Activated CD4-positive, alpha-beta T cell treated with anti-CD3 and anti-CD28 coated beads, Interleukin-2, Interleukin-6, amounts not matched to agents 100 ng/mL and 50 ng/mL, durations not matched to agents 16 hours and 8 hours (primary cell): ENCODE measurements around the gene ADGRA1.

Experiments
- DNase-seq: peaks from one replicate; pipeline ENCODE4 v3.0.0-alpha.2; 2020

The ADGRA1 gene

DNA sequence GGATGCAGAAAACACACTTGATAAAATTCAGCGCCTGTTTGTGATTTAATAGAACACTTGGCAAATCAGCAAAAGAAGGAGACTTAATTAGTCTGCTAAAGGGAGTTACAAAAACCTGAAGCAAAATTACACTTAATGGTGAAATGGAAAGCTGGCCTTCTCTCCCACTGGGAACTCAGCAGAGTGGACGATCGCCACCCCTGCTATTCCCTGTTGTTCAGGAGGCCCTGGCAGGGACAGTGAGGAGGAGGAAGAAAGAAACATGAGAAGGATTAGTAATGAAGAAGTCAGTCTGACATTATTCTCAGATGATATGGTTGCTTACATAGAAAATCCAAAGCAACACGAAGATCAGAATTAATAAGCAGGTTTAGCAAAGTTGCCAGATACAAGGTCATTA lies 66.7 kb downstream of the ADGRA1 start:
- DNase-seq, result no peak

DNA sequence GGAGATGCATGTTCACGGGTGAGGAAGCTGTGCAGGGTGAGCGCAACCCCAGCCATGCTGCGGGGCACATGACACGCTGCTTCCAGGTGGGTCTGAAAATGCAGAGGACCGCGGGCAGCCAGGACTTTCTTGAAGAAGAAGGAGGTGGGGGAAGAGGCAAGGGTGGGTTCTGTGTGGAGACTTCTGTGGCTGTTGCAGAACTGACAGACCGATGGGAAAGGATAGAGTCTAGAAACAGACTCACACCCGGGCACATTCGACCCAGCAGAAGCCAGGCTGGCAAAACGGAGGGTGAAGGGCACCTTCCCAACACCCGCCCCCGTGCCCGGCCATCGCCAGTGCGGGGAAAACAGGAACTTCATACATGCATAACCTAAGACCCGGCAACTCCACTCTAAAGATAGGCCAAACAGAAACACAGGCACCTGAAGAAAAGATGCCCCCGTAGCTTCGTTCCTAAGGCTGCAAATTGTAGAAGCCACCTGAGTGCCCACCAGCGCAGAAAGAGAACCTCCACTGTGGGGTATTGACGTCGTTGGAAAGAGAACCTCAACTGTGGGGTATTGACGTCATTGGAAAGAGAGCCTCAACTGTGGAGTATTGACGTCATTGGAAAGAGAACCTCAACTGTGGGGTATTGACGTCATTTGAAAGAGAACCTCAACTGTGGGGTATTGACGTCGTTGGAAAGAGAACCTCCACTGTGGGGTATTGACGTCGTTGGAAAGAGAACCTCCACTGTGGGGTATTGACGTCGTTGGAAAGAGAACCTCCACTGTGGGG lies 67.5 kb downstream of the ADGRA1 start:
- no peak for DNase-seq

DNA sequence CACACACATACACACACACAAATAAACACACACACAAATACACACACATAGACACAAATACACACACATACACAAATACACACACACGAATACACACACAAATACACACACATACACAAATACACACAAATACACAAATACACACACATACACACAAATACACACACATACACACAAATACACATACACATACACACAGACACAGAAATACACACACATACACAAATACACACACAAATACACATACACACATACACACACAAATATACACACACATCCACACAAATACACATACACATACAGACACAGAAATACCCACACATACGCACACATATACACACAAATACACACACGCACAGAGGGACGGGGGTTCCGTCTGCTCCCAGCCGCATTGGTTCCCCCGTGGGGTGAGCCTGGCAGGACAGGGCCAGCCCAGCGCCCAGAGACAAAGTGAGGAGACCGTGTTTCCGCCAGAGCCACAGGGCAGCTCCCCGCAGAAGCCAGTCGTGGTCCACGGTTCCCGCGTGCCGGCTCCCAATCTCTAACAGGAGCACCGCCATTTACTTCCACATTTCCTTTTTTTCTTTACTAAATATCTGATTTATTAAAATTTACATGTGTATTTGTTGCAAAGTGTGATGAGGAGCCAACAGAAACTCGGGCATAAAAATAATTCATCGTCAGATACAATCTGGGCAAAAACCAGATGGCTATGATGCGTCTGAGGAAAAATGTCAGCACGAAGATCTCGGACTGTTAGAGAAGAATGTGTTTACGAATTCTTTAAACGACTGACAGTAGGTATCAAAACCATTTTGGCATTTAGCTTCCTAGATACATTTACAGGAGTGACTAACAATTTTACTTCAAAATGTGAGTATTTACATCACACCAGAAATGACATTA lies 69.2 kb downstream of the ADGRA1 start:
- DNase-seq, result no peak

DNA sequence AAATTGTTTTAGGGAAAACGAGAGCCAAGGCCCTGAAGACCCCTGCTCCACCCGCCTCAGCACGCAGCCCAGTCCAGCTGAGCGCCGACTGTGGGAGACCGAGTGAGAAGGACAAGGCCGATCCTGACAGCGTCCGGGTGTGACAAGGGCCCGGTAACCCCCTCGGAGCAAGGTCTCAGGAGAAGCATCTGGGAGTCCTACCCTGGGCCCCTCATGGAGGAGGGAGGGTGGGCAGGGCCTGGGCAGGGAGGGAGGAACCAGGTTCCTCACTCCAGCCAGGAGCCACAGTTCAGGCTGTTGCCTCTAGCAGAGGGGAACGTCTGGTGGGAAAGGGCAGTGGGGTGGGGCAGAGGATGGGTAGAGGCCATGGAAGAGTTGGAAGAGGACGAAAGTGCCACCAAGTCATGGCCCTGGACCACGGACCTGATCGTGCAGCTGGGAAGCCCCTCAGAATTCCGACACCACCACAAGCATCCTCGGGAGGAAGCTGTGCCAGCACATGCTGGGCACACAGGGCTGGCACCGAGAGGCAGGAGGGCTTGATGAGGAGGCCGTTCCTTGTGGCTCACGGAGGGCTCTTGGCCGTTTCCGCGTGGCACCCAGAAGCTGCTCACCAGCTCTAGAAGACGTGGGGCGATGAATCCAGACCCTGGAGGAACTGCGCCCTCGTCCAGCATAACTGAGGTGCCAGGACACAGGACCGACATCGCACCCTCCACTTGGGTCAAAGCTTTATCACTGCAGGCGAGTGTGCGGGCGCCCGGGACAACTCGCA lies 70.1 kb downstream of the ADGRA1 start:
- no peak for DNase-seq

DNA sequence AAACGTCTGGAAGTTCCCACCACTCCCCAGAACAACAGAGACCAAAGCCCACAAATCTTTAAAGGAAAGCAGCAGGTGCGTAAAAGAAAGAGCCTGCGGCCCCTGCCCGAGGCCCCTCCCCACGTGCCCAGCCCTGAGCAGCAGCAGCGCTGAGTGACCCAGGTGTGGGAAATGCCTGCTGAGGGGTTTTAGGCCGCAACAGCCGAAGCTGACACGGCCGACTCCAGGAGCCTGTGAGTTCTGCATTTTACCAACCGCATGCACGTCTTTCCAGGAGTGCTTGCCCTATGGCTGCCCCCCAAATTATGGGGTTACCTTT lies 70.7 kb downstream of the ADGRA1 start:
- no peak for DNase-seq

DNA sequence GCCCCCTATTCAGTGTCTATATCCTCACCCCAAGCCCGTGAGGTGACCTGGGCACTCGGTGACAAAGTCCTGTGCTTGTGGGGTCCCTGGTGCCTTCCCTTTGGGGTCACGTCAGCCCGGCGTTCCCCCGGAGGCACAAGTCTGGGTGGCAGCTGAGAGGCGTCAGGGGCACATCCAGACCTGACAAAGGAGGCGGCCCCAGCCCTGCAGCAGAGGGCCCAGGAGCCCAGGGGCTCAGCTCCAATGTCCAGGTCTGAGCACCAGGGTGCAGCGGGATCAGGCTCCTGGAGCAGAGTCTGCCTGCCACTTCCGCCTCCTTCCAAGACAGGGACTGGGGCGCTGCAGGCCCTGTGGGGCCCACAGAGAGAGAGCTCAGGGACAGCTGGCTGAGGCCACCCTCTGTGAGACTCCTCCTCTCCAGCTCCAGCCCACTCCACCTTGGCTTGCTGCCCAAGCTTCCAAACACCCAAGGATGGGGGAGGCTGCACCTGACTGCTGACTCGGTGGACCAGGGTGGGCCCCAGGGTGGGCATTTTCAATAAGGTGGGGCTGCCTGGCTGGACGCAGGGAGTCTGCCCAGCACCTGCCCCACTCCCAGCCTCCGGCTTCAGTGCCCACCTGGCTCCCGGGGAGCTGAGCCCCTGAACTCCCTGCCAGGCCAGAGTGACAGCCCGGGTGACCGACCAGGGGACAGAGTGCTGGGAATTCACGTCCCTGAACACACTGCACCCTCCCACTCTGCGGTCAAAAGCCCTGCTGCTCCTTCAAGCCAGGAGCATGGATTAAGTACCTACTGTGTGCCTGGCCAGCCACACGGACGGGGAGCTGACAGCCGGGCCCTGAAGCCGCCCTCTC lies 71.3 kb downstream of the ADGRA1 start:
- no peak for DNase-seq

DNA sequence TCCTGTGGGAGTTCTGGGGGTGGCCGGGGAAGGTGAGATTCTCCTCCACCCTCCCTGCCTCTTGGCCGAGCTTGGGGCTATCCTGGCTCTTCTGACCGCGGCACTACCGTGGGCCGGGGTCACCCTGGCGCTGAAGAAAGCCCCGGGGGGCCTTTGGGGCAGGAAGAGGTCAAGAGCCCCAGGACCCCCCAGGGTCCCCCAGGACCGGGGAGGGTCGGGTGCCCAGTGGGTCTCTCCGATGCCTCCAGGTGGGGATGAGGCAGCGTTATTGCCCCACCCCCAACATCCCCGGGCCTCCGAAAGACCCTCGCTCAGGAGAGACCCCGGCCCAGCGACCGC lies 71.9 kb downstream of the ADGRA1 start:
- no peak for DNase-seq

DNA sequence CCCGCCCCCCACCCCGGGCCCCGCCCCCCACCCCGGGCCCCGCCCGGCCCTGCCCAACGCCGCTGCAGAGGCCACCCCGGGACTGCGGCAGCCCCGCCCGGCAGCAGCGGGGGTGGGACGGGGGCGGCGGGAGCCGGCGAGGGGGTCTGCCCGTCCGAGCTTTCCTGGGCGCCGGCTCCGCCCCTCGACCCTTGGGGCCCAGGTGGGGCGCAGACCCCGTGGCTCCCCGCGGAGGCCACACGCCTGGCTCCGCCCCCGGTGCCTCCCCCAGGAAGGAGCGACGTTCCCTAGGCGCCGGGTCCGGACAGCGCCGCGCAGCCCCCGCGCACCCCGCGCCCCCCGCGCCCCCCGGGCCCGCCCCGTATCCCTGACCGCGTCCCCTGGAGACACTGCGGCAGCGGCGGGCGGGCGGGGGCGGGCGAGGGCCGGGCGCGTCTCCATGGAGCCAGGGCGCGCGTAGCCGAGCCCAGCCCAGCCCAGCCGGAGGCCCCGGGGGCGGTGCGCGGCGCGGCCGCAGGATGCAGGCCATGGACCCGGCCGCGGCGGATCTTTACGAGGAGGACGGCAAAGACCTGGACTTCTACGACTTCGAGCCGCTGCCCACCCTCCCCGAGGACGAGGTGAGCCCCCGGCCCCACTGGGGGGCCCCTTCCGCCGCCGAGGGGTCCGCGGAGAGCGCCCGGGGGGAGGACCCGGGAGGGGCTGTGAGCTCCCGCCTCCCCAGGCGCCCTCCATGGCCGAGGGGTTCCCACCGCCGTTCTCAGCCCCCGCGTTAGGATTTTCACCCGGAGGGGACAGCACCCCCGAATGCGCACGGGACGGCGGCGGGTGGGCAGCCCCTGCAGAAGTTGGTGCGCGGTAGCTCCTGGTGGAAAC lies 72.5 kb downstream of the ADGRA1 start, which contains the start of gene KNDC1:
Gene KNDC1 (plus strand): TSS at position 270 of the 876 bp plus-strand sequence. CDS start 249 bp downstream, at position 519.
- no peak for DNase-seq

DNA sequence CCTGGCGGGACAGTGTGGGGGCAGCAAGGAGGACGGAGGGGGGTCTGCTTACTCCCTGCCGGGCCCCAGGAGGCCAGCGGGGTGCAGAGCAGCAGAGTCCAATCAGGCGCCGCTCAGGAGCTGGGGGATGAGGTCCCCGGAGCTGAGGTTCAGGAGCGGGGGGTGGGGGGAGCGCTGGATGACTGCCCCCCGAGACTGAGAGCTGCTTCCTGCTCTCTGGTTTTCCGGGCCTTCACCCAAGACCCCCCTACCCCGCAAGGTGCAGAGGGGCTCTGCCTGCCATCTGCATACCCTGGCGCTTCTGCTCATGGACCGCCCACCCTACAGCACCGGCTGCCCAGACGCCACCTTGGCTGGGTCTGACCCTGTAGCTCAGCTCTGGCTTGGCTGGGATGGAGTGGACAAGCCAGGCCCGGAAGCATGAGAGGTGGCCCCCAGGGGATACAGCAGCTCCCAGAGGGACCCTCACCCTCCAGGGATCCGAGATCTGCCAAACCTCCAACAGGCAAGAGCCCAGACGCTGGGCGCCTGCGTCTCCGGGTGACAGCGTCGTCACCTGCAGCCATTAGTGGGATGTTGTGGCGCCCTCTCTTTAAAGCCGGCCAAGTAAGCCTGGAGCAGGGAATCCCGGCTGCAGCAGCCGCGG lies 73.2 kb downstream of the ADGRA1 start:
- DNase-seq, result no peak

DNA sequence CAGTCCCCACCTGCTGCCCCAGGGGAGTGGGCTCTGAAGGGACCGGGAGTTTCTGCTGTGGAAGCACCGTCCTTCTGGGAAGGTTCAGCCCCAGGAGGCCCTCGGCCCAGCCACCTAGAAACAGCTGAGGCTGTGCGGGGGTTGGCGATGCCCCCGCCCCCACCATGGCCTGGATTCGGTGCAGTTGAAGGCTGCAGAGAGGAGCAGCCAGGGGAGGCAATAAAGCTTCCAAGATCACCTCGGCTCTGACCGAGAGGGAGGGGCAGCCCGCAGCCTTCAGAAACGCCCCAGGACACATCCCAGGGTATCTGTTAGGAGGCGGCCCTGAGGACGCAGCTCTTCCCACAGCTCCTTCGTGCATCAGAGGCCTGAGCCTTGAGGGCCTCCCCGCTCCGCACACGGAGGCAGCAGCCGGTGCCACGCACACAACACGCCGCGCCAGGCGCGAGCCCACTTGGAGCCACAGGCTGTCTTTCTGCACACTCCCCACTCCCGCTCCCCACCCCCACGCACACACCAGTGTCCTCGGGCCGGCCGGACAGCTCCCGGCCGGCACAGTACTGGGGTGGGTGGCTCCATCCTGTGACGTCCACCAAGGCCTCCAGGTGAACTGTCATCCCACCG lies 73.9 kb downstream of the ADGRA1 start:
- no peak for DNase-seq

DNA sequence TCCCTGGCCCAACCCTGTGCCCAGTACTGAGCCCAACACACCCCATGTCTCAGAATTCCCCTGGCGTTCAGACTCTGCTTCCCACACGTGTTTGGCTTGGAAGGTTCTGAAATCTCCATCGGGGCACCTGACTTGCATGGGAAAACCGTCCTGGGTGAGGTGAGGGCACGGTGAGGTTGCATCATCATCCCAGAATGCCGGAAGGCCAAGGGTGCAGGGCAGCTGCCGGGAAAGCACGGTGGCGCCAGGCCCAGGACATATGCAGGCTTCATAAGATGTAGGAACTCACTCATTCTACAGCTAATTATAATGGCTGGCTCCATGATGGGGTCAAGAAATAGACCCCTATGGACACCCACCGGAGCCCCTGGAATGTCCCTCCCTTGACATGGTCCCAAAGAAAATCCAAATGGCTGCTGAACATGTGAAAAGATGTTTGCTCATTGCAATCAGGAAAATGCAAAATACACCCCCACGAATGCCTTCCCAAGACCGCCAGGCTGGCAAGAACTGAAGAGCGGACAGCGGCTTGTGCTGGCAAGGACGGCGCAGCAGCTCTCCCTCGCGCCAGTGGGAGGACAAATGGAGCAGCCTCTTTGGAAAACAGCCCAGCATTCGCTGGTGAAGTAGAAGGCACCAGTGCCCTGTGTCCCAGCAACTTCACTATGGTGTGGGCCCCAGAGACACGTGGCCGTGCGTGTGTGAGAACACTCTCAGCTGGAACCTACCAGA lies 74.6 kb downstream of the ADGRA1 start:
- no peak for DNase-seq

DNA sequence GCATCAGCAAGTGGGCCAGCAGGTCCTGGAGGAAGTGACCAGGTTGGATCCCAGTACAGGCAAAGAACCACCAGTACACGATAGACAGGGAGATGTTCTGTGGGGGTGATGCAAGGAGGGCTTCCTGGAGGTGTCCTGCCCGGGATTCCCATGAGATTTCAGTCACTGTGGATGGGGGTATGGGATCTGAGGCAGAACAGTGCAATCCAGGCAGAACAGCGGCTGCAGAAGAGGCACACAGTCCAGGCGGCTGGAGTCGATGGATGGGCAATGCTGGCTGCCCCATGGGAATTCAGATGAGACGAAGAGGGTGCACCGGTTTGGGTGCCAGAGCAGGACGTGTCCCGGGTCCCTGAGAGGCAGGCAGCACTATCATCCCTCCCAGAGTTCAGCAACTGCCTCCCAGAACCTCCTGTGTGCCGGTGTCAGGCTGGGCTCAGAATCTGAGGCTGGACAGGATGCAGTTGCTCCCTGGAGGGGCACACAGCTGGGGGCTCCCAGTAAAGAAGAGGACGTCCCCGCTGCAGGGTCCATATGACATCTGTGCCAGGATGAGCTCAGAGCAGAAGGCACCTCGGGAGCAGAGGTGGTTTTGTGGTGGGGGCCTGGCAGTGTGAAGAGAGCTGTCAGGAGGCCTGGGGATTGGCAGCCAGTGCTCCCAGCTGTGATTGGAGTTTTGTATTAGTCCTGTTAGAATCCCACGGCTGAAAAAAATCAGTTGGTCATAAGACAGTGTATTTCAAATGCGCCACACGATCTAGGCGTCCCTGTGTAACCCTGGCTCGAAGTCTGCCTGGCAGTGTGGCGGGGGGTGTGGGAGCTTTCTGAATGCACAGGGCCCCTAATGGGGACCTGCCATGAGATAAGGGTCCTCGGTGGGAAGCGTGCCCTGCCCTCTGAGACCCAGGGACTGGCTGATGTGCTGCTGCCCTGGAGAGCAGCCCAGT lies 75.5 kb downstream of the ADGRA1 start:
- no peak for DNase-seq

DNA sequence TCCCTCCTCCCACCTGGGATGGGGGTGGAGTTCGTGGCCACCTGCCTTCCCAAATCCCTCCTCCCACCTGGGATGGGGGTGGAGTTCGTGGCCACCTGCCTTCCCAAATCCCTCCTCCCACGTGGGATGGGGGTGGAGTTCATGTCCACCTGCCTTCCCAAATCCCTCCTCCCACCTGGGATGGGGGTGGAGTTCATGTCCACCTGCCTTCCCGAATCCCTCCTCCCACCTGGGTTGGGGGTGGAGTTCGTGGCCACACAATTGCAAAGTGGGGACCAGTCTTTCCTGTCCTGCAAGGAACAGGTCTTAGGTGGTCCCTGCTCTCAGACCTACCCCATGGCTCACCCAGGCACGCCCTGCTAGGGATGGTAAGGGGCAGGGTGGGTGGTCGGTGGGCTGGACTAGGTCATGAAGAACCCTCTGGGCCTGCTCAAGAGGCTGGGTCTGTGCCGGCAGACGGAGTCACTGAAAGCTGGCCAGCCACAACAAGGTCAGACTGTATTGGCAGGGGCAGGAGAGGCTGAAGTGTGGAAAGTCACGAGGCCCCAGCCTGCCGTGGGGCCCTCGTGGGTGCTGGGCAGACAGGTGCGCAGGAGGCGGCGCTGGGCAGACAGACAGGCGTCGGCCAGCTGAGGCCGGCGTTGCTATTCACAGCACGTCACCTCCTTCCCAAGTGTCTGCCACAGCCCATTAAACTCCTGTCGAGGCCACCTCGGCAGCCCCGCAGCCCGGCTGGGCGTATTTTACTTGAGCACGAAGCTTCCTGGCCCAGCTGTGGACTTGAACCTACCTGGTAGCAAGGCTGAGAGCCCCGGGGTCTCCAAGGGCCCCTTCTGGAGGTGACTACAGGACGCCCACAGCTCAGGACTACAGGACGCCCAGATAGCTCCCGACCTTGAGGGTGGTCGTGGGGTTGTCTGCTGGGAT lies 76.4 kb downstream of the ADGRA1 start:
- DNase-seq, result no peak

DNA sequence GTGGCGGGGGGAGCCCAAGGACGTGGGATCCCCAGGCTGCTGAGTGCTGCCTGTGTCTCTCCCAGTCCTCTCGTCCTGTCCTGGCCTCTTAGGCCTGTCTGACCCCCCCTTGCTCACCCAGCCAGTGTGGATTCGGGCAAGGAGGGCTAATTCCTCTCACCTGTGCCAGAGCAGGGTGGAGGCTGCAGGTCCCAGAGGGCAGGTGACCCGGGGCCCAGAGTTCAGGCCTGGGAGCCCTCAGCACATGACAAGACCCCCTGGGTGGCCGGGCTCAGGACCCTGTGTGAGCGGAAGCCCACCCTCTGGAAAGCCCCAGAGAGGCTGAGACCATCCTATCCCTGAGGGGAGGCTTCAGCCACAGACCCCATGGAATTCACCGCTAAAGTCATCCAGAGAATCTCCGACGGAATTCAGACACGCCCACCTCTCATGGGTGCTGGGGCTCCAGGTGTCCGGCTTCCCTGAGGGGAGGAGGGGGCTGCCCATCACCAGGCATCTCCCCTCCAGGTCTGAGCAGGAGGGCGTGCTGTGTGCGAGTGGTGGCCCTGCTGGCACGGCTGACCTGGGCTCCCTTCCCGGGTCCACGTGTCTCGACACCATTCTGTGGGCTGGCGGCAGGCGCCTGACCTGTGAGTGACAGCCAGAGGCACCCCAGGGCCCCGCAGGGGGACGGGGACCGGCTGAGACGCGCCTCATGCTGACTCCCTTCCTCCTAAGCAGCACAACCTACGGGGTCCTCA lies 77.3 kb downstream of the ADGRA1 start:
- DNase-seq, result no peak

DNA sequence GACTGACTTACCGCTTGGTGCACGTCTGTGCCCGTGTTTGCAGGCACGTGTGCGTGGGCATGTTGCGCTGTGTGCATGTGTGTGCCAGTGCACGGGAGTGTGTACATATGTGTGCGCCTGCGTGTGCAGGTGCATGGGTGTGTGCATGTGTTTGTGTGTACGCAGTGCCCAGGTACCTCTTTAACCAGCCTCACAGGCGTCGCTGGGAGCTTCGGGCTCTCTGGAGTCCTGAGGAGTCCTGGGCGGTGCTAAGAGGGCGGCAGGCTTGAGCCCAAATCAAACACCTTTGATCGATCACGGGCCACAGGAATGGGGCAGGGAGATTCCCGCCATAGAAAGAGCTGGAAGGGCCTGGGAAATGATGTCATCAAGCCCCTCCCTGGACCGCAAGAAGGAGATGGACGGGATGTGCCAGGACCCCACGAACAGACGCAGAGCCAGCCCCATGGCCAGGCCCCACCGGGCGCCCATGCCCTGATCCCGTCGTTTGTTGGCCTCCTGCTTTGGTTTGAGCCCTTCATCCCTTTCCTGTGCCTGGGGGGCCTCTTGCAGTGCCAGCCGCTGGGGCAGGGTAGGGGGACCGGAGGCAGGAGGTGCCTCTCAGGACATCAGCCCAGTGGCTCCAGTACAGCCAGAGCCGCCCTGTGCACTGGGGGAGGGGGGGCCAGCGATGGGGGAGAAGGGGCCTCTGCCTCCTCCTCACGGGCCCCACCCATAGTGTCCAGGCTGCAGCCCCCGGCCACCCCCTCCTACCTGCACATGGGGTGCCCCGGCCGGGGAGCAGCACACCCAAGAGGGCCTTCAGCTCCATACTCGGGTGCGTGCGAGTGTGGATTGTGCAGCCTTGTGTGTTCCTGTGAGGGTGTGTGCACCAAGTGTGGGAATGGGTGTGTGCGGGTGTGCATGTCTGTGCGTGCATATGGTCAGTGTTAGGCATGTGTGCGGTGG lies 78.1 kb downstream of the ADGRA1 start:
- no peak for DNase-seq

DNA sequence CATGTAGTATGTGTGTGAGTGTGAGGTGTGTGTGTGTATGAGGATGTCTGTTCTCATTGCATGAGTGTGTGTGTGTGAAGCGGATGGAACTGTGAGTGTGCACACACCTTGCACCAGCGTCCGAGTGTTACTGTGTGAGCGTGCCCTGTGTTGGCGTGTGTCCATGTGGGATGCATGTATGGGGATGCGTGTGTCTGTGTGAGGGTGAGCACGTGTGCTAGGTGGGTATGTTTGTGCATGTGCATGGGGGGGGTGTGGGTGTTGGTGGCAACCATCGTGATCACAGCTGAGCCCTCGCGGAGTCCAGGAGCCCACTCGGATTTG lies 78.7 kb downstream of the ADGRA1 start:
- no peak for DNase-seq
